Stimulated activated CD8-positive, alpha-beta memory T cell treated with anti-CD3 and anti-CD28 coated beads, Interleukin-4, amount 100 ng/mL, for 48 hours (primary cell): ENCODE data around the gene PLCH2.
"Not testable (repeated sequence)": the region's sequence is repeated elsewhere in the genome, so short reads cannot be mapped to it uniquely, and the experiment has no call there.

Source experiments
- DNase-seq: peaks from one replicate; pipeline ENCODE4 v3.0.0-alpha.2; 2020

The PLCH2 gene

DNA sequence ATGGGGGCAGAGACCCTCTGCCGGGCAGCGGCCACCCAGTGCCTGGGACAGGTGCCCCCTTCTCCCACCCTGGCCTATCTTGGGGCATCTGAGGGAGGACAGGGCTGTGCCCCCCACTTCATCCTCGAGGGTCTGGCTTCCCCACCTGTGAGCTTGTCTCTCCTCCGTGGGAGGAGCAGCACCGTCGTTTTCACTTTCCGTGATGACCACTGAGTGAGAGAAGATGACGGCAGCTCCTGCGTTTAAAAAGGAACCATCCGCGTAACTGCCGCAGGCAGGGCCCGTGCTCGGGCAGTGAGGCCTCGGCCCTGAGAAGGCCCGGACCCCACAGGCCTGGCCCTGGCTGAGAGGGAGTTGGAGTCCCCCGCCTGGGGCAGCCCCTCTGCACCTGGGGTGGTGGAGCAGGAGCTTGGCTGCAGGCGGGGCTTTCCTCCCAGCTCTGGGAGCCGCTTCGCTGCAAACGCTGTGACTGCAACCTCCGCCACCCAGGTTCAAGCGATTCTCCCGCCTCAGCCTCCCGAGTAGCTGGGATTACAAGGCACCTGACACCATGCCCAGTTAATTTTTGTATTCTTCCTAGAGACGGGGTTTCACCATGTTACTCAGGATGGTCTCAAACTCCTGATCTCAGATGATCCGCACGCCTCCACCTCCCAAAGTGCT is 73.4 kb downstream of the PLCH2 start:
- DNase-seq = not testable (repeated sequence)

- not testable (repeated sequence) for DNase-seq
Observed at GRCh38 chr1:2550309-2550861, 74.3 kb downstream of the PLCH2 start.

DNA sequence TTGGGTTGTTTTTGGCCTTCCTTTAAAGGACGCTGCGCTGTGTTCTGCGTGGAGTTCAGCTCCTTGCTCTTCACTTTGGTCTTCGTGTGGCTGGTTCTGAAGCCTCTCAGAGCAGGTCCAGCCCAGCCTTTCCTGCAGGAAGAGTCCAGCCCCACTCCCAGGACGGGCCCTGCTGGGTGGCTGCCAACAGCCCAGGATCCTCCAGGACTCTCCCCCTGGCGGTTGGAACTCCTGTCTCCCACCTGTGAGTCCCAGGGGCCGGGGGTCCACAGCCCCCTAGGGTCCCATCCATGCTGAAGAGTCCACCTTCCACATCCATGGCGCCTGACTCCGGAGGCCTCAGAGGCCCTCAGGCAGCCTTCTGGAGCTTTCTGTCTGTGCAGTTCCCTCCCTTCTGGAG is 75.5 kb downstream of the PLCH2 start:
- DNase-seq = not testable (repeated sequence)

GRCh38 chr1:2552189-2552588 is 76.1 kb downstream of the PLCH2 start:
- DNase-seq = no peak

- not testable (repeated sequence) for DNase-seq
Observed at GRCh38 chr1:2553076-2553475, 77.0 kb downstream of the PLCH2 start.

DNA sequence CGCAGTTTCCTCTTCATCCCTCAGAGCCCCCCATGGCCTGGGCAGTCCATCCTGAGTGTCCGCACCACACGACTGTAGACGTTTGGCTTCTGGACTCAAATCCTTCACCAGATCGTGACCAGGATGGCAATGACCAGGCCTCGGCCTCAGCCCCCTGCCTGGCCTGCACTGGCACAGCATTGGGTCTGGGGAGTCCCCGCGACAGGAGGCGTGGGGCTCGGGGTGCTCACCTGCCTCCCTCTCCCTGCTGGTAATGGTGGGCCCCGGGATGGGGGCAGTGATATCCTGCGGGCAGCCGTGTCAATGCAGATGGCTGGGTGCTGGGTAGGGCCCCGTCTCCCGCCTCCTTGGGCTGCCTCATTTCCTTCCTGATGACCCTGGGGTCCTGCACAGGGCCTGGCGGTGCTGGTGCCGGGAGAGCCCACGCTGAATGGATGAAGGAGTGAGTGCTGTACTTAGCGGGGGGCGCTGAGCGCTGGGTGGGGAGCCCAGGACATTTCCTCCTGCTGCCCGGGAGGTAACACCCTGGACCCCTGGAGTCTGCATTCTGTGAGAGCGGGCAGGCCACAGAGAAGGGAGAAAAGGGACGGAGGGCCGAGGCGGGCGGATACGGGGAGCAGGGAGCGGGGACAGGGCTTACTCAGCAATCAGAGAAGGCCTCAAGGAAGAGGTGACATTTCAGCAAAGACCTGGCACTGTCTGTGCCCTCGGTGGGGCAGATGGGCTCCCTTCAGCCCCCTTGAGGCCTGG is 78.0 kb downstream of the PLCH2 start:
- no peak for DNase-seq

DNA sequence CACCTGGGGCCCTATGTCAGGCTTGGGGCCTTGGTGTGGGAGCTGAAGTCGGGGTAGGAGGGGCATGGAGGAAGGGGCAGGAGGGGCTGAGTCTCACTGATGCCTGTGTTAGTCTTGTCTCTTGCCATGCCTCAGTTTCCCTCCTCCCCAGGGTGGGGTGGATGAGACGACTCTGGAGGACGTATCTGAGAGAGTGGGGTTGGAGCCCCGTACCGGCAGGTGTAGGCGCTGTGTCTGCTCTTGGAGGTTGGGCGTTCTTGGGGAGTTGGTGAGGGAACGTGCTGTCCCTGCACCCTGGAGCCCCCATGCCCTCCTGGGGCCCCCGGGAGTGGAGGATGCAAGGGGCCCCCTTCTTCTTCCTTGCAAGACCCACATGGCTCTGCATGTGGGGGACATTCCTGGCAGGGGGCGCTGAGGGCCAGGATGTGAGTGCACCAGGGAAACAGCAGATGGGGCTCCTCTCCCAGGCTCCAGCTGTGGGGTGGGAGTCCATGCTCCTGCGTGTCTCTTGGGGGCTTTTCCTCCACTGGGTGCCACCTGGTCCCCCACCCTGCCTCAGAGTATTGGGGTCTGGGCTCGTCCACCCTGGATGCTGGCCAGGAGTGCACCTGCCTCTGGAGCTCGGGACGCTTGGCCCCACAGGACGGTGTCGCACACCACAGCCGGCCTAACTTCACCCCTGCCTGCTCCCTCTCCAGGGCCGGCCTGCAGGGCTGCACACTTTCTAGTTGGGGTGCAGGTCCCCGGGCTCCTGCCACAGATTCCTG is 78.7 kb downstream of the PLCH2 start:
- peak; percentile 70 for DNase-seq
